PC-3 (cell line): ENCODE measurements around the gene RAB7B.

ENCODE experiments used
- CTCF ChIP-seq: fragments of 300-600 bp; sonication (generic); conservative IDR thresholded peaks from 2 replicates; pipeline ENCODE4 v1.5.1; 2017; ENCODE audit warnings: antibody characterized with exemption, low read depth, mild to moderate bottlenecking, low read length
- EZH2 ChIP-seq: fragments of 300-600 bp; sonication (generic); IDR thresholded peaks from one replicate; pipeline ENCODE4 v1.6.1; 2017; ENCODE audit warnings: antibody characterized with exemption, mild to moderate bottlenecking, low read length; ENCODE audit not compliant: unreplicated experiment
- EZH2phosphoT487 ChIP-seq: fragments of 300-600 bp; sonication (generic); IDR thresholded peaks from 2 replicates; pipeline ENCODE4 v1.6.1; 2018; ENCODE audit warnings: mild to moderate bottlenecking, antibody characterized with exemption, low read length, borderline replicate concordance

- TF ChIP-seq EZH2, result no peak
- no peak for TF ChIP-seq CTCF
- no peak for TF ChIP-seq EZH2phosphoT487
These were observed 30.6 kb downstream of the RAB7B start for GRCh38 chr1:205972491-205973168.
